Measurements from ENCODE around the gene CAPZB.
"Not testable (repeated sequence)": the region's sequence is repeated elsewhere in the genome, so short reads cannot be mapped to it uniquely, and the experiment has no call there.

Gene CAPZB

DNA sequence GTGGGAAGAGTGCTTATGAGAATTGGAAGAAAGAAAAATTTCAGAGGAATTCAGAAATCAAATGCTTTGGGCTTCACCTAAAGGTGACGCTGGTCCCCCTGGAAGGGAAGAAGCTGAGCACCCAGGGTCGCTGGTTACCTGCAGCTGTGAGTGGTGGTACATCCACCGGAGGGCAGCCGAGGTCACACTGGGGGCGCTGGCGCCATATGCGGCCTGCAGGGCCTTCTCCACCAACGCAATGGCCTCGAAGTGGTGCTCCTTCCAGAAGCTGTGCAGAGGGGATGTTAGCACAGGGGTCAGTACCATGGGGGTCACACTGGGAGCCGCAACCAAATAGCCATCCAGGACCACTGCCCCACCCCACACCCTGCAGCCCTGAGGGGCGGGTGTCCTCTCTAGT lies 179.5 kb downstream of the CAPZB start:
- DNase-seq = no peak

DNA sequence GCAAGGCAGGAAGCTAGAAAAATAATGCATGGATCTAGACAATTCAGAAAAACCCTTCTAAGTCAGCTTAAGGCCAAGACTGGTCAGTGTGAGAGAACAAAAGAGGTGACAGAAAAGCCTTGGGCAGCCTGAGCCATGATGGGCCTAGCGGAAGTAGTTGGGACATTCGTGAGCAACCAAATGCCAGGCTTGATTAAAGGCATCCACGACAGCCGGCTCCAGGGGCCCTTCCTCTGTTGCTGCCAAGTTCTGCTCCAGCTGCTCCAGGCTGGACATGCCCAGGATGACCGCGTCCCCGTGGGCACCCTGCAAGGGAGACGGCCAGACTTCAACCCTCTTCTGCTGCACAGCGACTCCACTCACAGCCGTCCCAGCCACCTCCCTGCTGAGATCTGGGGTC lies 181.3 kb downstream of the CAPZB start:
- DNase-seq = not testable (repeated sequence)

DNA sequence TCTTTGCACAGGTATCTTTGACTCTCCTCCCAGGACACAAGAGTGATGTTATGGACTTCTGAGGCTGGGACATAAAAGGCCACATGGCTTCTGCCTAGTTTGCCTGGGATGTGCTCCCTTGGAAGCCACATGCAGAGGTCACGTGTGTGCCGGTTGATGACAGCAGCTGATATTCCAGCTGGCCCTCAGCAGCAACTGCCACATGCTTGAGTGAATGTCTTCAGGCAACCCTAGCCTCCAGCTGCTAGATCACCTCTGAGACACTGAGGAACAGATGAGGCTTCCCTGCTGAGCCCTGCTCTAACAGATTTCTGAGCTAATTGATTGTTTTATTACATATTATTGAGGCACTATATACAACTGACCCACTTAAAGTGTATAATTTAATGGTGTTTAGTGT lies 185.1 kb downstream of the CAPZB start:
- no peak for DNase-seq

DNA sequence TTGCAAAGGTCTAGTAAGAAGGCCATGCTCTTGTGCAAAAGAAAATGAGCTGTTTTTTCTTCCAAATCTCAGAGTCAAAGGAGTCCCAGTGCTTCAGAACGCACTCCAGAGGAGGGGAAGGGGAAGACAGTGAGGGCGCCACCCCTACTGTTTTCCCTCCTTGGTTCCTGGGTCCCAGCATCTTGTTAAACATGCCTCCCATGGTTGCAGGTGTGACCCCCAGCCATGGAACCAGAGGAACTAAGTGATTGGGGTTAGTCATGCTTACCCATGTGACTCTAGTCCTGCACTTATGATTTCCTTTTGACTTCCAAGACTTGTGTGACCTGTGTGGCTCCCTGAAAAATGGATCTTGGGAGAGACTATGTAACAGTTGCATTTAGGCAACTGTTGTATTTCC lies 190.7 kb downstream of the CAPZB start:
- no peak for DNase-seq

DNA sequence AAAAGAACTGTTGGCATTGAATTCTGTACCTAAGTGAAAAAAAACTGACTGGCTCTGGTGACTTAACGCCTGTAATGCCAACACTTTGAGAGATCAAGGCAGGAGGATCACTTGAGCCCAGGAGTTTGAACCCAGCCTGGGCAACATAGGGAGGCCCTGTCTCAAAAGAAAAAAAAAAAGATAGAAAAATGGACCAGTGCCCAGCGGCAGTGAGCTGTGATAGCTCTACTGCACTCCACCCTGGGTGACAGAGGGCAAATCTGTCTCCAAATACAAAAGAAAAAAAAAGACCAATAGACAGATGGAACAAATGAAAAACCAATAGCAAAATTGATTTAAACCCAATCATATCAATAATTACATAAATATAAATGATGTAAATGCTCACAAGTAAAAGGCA lies 196.1 kb downstream of the CAPZB start:
- no peak for DNase-seq
